Activated CD4-positive, alpha-beta T cell treated with anti-CD3 and anti-CD28 coated beads for 48 hours (primary cell): ENCODE measurements around the gene HSPA6.
"Not testable (repeated sequence)": the region's sequence is repeated elsewhere in the genome, so short reads cannot be mapped to it uniquely, and the experiment has no call there.

Experiments used
- DNase-seq: peaks from one replicate; pipeline ENCODE4 v3.0.0-alpha.2; 2020

The HSPA6 gene

GRCh38 chr1:161523817-161524741, at the start of gene HSPA6:
Gene HSPA6 (plus strand): TSS chr1:161524540. CDS start chr1:161524659, 119 bp downstream.
- peak; percentile 87 for DNase-seq

- not testable (repeated sequence) for DNase-seq
These were observed 46.6 kb upstream of the HSPA6 start for GRCh38 chr1:161477711-161478110.

GRCh38 chr1:161478985-161479384, 45.4 kb upstream of the HSPA6 start:
- no peak for DNase-seq

- no peak for DNase-seq
These were observed 43.8 kb upstream of the HSPA6 start for GRCh38 chr1:161480381-161481035.

GRCh38 chr1:161481624-161482392, 42.5 kb upstream of the HSPA6 start:
- no peak for DNase-seq

- DNase-seq = no peak
These were observed 41.7 kb upstream of the HSPA6 start for GRCh38 chr1:161482610-161483009.

- no peak for DNase-seq
These were observed 41.0 kb upstream of the HSPA6 start for GRCh38 chr1:161483361-161483760.

GRCh38 chr1:161484613-161485012, 39.7 kb upstream of the HSPA6 start:
- no peak for DNase-seq

- DNase-seq = peak; percentile 22
These were observed 37.3 kb upstream of the HSPA6 start for GRCh38 chr1:161486806-161487741.

- DNase-seq = no peak
These were observed 32.9 kb upstream of the HSPA6 start for GRCh38 chr1:161491472-161491871.

GRCh38 chr1:161492827-161493226, 31.5 kb upstream of the HSPA6 start:
- no peak for DNase-seq

GRCh38 chr1:161494091-161494735, 30.1 kb upstream of the HSPA6 start:
- no peak for DNase-seq

GRCh38 chr1:161495490-161495889, 28.9 kb upstream of the HSPA6 start:
- no peak for DNase-seq

- DNase-seq = no peak
These were observed 26.4 kb upstream of the HSPA6 start for GRCh38 chr1:161497961-161498360.

GRCh38 chr1:161498646-161499045, 25.7 kb upstream of the HSPA6 start:
- no peak for DNase-seq

- no peak for DNase-seq
These were observed 25.0 kb upstream of the HSPA6 start for GRCh38 chr1:161499099-161500039.

- no peak for DNase-seq
These were observed 23.1 kb upstream of the HSPA6 start for GRCh38 chr1:161501234-161501633.

GRCh38 chr1:161502181-161502580, 22.2 kb upstream of the HSPA6 start:
- DNase-seq = no peak

- no peak for DNase-seq
These were observed 21.5 kb upstream of the HSPA6 start for GRCh38 chr1:161502641-161503393.

GRCh38 chr1:161503394-161503748, 21.0 kb upstream of the HSPA6 start:
- no peak for DNase-seq
